Thyroid gland (tissue), 4 donors: ENCODE measurements around the gene NR4A2.

ENCODE experiments used
- POLR2A ChIP-seq, 2 donors: fragments of 450-650 bp; IDR thresholded peaks; one replicate each; pipeline ENCODE4 v1.6.1; 2017; ENCODE audit warnings: antibody characterized with exemption in 2 of 2, mild to moderate bottlenecking in 2 of 2, moderate library complexity in 1 of 2
- TF ChIP-seq, protein P1 (sequence below), 6 experiments: fragments of 200-600 bp in 3 of 6; fragments of 450-650 bp in 3 of 6; sonication (generic) in 3 of 6; IDR thresholded peaks; one replicate each; pipeline ENCODE4 v1.5.1; 2016 to 2019; ENCODE audit warnings: antibody characterized with exemption in 6 of 6, mild to moderate bottlenecking in 2 of 6, inconsistent platforms in 1 of 6, moderate library complexity in 1 of 6

- TF ChIP-seq, protein P1, sequence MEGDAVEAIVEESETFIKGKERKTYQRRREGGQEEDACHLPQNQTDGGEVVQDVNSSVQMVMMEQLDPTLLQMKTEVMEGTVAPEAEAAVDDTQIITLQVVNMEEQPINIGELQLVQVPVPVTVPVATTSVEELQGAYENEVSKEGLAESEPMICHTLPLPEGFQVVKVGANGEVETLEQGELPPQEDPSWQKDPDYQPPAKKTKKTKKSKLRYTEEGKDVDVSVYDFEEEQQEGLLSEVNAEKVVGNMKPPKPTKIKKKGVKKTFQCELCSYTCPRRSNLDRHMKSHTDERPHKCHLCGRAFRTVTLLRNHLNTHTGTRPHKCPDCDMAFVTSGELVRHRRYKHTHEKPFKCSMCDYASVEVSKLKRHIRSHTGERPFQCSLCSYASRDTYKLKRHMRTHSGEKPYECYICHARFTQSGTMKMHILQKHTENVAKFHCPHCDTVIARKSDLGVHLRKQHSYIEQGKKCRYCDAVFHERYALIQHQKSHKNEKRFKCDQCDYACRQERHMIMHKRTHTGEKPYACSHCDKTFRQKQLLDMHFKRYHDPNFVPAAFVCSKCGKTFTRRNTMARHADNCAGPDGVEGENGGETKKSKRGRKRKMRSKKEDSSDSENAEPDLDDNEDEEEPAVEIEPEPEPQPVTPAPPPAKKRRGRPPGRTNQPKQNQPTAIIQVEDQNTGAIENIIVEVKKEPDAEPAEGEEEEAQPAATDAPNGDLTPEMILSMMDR (IDR thresholded peaks at IDR 0.05) = no peak
- TF ChIP-seq POLR2A (IDR thresholded peaks at IDR 0.05) = no peak
Measured at GRCh38 chr2:156345582-156345981, 13.1 kb upstream of the NR4A2 start.
